ENCODE data around the gene ZNF765.
"Not testable (repeated sequence)": the region's sequence is repeated elsewhere in the genome, so short reads cannot be mapped to it uniquely, and the experiment has no call there.

Gene ZNF765

DNA sequence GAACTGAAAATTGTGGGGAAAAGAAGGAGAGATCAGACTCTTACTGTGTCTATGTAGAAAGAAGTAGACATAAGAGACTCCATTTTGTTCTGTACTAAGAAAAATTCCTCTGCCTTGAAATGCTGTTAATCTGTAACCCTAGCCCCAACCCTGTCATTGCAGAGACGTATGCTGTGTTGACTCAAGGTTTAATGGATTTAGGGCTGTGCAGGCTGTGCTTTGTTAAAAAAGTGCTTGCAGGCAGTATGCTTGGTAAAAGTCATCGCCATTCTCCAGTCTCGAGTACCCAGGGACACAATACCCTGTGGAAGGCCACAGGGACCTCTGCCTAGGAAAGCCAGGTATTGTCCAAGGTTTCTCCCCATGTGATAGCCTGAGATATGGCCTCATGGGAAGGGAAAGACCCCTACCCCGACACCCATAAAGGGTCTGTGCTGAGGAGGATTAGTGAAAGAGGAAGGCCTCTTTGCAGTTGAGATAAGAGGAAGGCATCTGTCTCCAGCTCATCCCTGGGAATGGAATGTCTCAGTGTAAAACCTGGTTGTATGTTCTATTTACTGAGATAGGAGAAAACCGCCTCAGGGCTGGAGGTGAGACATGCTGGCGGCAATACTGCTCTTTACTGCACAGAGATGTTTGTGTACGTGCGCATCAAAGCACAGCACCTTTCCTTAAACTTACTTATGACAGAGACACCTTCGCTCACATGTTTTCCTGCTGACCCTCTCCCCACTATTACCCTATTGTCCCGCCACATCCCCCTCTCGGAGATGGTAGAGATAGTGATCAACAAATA is 25.8 kb downstream of the ZNF765 start:
- no CpG with 5 or more reads among the region's 11 CpGs for WGBS (ENCODE audit: insufficient coverage, insufficient read length)
- not testable (repeated sequence) for H3K27me3 ChIP-seq (ENCODE audit: control insufficient read depth, insufficient read depth, low read length); H3K36me3 ChIP-seq (ENCODE audit: control insufficient read depth, insufficient read depth, low read length); H3K4me1 ChIP-seq (ENCODE audit: control insufficient read depth, insufficient read depth, low read length); H3K9me3 ChIP-seq (ENCODE audit: control insufficient read depth, insufficient read depth, low read length); DNase-seq (ENCODE audit: low read depth, low spot score); H3K4me3 ChIP-seq (ENCODE audit: low read length); H3K27ac ChIP-seq (ENCODE audit: low read length)

DNA sequence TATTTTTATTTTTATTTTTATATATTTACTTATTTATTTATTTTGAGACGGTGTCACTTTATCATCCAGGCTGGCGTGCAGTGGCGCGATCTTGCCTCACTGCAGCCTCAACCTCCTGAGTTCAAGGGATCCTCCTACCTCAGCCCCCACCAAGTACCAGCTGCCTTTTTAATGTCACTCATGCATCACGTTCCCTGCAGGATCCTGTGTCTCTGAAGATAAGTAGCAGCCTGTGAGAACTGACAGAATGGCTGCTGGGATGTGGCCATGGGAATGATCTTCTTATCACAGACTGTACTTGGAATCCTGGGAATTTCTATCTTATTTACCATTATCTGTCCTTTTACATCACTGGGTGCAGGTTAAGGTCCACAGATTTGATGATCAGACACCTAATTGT is 27.6 kb downstream of the ZNF765 start:
- Histone ChIP-seq H3K27ac (ENCODE audit: low read length) (no peak overlapping the region), H3K27me3 (ENCODE audit: control insufficient read depth, insufficient read depth, low read length) (no peaks in the 10 kb centered on the region), H3K9me3 (ENCODE audit: control insufficient read depth, insufficient read depth, low read length) (no peaks in the 10 kb centered on the region), H3K4me3 (ENCODE audit: low read length) (no peak overlapping the region), H3K4me1 (ENCODE audit: control insufficient read depth, insufficient read depth, low read length) (no peaks in the 10 kb centered on the region; the same call in 1 of the 2 replicates), H3K36me3 (ENCODE audit: control insufficient read depth, insufficient read depth, low read length) (no peaks in the 10 kb centered on the region)
- DNase-seq (ENCODE audit: low read depth, low spot score), result no peak
- no CpG with 5 or more reads among the region's 5 CpGs for WGBS (ENCODE audit: insufficient coverage, insufficient read length)

DNA sequence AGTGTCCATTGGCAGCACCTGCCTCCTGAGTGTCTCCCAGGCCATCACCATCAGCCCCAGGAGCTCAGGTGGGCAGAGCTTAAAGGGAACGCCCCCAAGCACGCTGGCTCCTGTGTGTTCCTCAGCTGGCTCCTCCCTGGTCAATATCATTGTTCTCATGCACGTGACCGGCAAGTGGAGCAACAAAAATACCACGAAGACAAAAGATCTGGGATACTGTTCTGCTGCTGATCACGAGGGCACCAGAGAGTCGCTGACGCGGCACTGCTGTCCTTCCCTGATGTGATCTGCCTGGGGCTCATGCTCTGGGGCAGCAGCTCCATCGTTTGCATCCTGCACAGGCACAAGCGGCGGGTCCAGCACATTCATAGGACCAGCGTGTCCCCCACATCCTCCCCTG is 28.1 kb downstream of the ZNF765 start:
- not testable (repeated sequence) for H3K36me3 ChIP-seq (ENCODE audit: control insufficient read depth, insufficient read depth, low read length); H3K9me3 ChIP-seq (ENCODE audit: control insufficient read depth, insufficient read depth, low read length); H3K4me1 ChIP-seq (ENCODE audit: control insufficient read depth, insufficient read depth, low read length); H3K27me3 ChIP-seq (ENCODE audit: control insufficient read depth, insufficient read depth, low read length); H3K4me3 ChIP-seq (ENCODE audit: low read length); DNase-seq (ENCODE audit: low read depth, low spot score); H3K27ac ChIP-seq (ENCODE audit: low read length)
- WGBS (ENCODE audit: insufficient coverage, insufficient read length), result no CpG with 5 or more reads among the region's 13 CpGs

DNA sequence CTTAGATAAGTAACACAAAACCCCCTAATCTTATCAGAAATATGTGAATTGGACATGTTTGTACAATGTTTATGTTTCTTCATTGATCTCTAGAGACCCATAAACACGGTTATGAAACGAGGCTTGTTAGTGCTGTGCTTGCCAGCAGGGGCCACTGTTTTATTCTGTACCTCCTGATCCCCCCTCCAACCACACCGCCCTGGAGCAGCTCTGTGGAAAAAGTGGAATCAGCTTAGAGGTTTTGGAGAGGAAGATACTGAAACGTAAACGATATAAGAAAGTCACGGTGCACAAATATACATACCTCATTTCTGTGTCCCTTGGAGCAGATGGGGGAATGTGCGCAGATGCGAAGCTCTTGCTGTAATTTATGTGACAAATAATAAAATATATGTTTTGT is 28.7 kb downstream of the ZNF765 start:
- H3K27ac ChIP-seq (ENCODE audit: low read length); H3K36me3 ChIP-seq (ENCODE audit: control insufficient read depth, insufficient read depth, low read length); H3K4me3 ChIP-seq (ENCODE audit: low read length); H3K4me1 ChIP-seq (ENCODE audit: control insufficient read depth, insufficient read depth, low read length); H3K9me3 ChIP-seq (ENCODE audit: control insufficient read depth, insufficient read depth, low read length); DNase-seq (ENCODE audit: low read depth, low spot score); H3K27me3 ChIP-seq (ENCODE audit: control insufficient read depth, insufficient read depth, low read length): not testable (repeated sequence)
- no CpG with 5 or more reads among the region's 8 CpGs for WGBS (ENCODE audit: insufficient coverage, insufficient read length)

DNA sequence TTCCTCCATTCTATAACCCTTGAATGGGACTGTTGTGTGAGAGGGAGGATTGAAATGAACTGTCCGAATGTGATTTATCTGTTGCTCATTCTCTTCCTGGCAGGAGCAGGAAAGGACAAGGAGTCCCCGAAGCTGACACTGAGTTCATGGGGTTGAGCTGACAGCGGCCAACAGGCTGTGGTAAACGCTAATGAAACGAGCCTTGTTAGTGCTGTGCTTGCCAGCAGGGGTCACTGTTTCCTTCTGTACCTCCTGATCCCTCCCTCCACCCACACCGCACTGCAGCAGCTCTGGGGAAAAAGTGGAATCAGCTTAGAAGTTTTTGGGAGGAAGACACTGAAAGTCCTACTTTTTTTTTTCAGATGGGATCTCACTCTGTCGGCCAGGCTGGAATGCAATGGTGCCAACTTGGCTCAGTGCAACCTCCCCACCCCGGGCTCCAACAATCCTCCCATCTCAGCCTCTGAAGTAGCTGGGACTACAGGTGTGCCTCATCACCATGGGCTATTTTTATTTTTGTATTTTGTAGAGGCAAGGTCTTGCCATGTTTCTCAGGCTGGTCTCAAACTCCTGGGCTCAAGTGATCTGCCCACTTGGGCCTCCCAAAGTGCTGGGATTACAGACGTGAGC is 30.1 kb downstream of the ZNF765 start:
- H3K4me3 ChIP-seq (ENCODE audit: low read length), result no peak overlapping the region
- H3K4me1 ChIP-seq (ENCODE audit: control insufficient read depth, insufficient read depth, low read length), result no peaks in the 10 kb centered on the region; the same call in 1 of the 2 replicates
- DNase-seq (ENCODE audit: low read depth, low spot score), result peak; percentile 87
- no peaks in the 10 kb centered on the region for H3K9me3 ChIP-seq (ENCODE audit: control insufficient read depth, insufficient read depth, low read length)
- no peaks in the 10 kb centered on the region for H3K36me3 ChIP-seq (ENCODE audit: control insufficient read depth, insufficient read depth, low read length)
- WGBS (ENCODE audit: insufficient coverage, insufficient read length), result no CpG with 5 or more reads among the region's 9 CpGs
- H3K27me3 ChIP-seq (ENCODE audit: control insufficient read depth, insufficient read depth, low read length), result no peaks in the 10 kb centered on the region
- no peak overlapping the region for H3K27ac ChIP-seq (ENCODE audit: low read length)

DNA sequence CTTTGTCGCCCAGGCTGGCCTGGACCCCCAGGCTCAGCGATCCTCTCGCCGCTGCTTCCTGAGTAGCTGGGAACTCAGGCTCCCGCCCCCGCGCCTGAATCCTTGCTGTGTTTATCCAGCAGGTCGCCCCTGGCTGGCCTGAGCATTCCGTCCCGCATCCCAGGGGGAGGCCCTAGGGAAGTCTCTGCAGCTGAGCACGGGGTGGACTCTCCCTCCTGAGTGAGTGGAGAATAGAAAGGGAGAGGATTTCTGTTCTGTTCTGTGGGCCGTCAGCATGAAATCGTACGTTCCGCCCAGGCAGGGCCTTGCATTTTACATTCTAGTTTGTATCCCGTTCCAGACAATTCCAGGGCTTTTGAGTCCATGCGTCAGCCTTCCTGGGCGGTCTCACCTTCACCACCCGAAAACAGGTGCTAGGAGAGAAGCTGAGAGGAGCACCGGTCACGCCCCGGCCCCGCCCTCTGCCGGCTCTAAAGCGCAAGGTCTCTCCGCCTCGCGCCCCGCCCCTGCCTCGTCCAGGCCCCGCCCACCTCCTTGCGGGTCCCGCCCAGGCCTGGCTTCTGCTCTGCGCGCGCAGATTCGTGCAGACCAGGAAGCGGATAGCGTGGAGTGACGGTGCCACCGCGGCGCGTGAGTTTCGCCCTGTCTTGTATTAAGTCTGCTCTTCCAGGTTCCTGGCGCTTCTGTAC is 36.6 kb downstream of the ZNF765 start, which contains the start of gene ZNF761:
ZNF761 (plus strand) TSS at position 586 of the 689 bp plus-strand sequence. CDS start 15,285 bp downstream, outside the sequence.
- H3K9me3 ChIP-seq (ENCODE audit: control insufficient read depth, insufficient read depth, low read length), result no peaks in the 10 kb centered on the region
- DNase-seq (ENCODE audit: low read depth, low spot score), result peak; percentile 89
- H3K27ac ChIP-seq (ENCODE audit: low read length), result no peak within 1 kb of the TSS
- no peaks in the 10 kb centered on the region for H3K27me3 ChIP-seq (ENCODE audit: control insufficient read depth, insufficient read depth, low read length)
- H3K4me3 ChIP-seq (ENCODE audit: low read length), result peak within 1 kb of the TSS; percentile 75
- H3K36me3 ChIP-seq (ENCODE audit: control insufficient read depth, insufficient read depth, low read length), result no peaks in the 10 kb centered on the region; the same call in 1 of the 2 replicates
- no peaks in the 10 kb centered on the region for H3K4me1 ChIP-seq (ENCODE audit: control insufficient read depth, insufficient read depth, low read length)
- no CpG with 5 or more reads among the region's 46 CpGs for WGBS (ENCODE audit: insufficient coverage, insufficient read length)

DNA sequence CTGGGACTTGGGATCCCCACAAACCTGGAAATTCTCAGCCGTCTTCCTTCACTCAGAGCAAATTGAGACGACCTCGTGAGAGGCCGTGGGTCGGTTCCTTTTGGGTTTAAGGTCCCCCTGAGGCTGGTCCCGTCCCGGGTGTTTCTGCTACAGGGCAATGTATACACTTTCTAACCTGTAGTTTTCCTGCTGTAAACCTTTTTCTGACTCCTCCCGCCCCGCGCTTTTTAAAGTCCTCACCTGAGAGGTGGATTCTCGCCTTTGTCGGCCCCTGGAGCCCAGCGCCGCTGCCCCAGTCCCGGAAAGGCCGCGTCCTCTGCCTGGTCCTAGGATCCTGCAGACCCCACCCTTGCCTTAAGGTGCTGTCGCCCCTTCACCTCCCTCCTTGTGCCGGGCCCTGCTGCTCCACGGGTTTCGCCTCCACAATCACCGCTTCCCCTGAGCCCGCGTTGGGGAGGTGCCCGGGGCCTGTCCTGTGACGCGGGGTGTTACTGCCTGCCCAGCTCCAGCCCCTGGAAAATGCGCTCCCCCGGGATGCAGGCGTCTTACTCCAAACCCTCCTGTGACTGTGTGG is 37.2 kb downstream of the ZNF765 start:
- Histone ChIP-seq H3K9me3 (ENCODE audit: control insufficient read depth, insufficient read depth, low read length) (no peaks in the 10 kb centered on the region), H3K4me3 (ENCODE audit: low read length) (peak overlapping the region; percentile 75), H3K27ac (ENCODE audit: low read length) (no peak overlapping the region), H3K27me3 (ENCODE audit: control insufficient read depth, insufficient read depth, low read length) (no peaks in the 10 kb centered on the region), H3K36me3 (ENCODE audit: control insufficient read depth, insufficient read depth, low read length) (peaks cover 3% of the 10 kb centered on the region; the same call in 1 of the 2 replicates), H3K4me1 (ENCODE audit: control insufficient read depth, insufficient read depth, low read length) (no peaks in the 10 kb centered on the region)
- no CpG with 5 or more reads among the region's 30 CpGs for WGBS (ENCODE audit: insufficient coverage, insufficient read length)
- no peak for DNase-seq (ENCODE audit: low read depth, low spot score)

DNA sequence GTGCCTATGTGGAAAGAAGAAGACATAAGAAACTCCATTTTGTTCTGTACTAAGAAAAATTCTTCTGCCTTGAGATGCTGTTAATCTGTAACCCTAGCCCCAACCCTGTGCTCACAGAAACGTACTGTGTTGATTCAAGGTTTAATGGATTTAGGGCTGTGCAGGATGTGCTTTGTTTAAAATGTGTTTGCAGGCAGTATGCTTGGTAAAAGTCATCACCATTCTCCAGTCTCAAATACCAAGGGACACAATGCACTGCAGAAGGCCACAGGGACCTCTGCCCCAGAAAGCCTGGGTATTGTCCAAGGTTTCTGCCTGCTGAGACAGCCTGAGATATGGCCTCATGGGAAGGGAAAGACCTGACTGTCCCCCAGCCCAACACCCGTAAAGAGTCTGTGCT is 48.9 kb downstream of the ZNF765 start:
- not testable (repeated sequence) for H3K36me3 ChIP-seq (ENCODE audit: control insufficient read depth, insufficient read depth, low read length); H3K27me3 ChIP-seq (ENCODE audit: control insufficient read depth, insufficient read depth, low read length); H3K4me1 ChIP-seq (ENCODE audit: control insufficient read depth, insufficient read depth, low read length); H3K4me3 ChIP-seq (ENCODE audit: low read length); DNase-seq (ENCODE audit: low read depth, low spot score); H3K27ac ChIP-seq (ENCODE audit: low read length); H3K9me3 ChIP-seq (ENCODE audit: control insufficient read depth, insufficient read depth, low read length)
- no CpG with 5 or more reads among the region's 2 CpGs for WGBS (ENCODE audit: insufficient coverage, insufficient read length)

DNA sequence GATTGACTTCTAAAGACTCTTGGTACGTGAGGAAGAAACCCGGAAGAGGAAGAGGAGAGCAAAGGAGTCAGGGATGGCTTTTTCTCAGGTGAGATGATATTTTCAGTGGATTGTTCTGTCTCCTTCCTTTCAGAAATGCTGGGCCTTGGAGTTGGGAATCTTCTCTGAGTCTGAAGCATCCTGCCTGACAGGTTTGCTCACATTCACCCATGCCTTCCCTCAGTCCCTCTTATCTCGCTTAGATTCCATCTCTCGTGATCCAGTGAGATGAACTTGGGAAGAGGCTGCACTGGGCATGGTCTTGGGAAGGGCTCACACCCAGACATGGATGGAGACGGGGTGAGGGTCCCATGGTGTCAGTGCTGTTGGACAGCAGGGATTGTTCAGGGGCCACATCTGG is 52.2 kb downstream of the ZNF765 start:
- H3K9me3 ChIP-seq (ENCODE audit: control insufficient read depth, insufficient read depth, low read length); H3K36me3 ChIP-seq (ENCODE audit: control insufficient read depth, insufficient read depth, low read length): not testable (repeated sequence)
- no CpG with 5 or more reads among the region's 5 CpGs for WGBS (ENCODE audit: insufficient coverage, insufficient read length)

DNA sequence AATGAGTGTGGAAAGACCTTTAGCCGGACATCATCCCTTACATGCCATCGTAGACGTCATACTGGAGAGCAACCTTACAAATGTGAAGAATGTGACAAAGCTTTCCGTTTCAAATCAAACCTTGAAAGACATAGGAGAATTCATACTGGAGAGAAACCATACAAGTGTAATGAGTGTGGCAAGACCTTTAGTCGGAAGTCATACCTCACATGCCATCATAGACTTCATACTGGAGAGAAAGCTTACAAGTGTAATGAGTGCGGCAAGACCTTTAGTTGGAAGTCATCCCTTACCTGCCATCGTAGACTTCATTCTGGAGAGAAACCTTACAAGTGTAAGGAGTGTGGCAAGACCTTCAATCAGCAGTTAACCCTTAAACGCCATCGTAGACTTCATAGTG is 60.9 kb downstream of the ZNF765 start:
- DNase-seq (ENCODE audit: low read depth, low spot score), result no peak
- WGBS (ENCODE audit: insufficient coverage, insufficient read length), result no CpG with 5 or more reads among the region's 9 CpGs
- no peaks in the 10 kb centered on the region for H3K4me1 ChIP-seq (ENCODE audit: control insufficient read depth, insufficient read depth, low read length)
- no peak overlapping the region for H3K4me3 ChIP-seq (ENCODE audit: low read length)
- H3K27me3 ChIP-seq (ENCODE audit: control insufficient read depth, insufficient read depth, low read length), result no peaks in the 10 kb centered on the region
- H3K36me3 ChIP-seq (ENCODE audit: control insufficient read depth, insufficient read depth, low read length), result peaks cover 27% of the 10 kb centered on the region; the same call in 1 of the 2 replicates
- peaks cover 2% of the 10 kb centered on the region for H3K9me3 ChIP-seq (ENCODE audit: control insufficient read depth, insufficient read depth, low read length)
- H3K27ac ChIP-seq (ENCODE audit: low read length), result no peak overlapping the region

More for the DNA sequence above, 52.2 kb downstream of the ZNF765 start:
- not testable (repeated sequence) for H3K4me3 ChIP-seq (ENCODE audit: low read length); H3K4me1 ChIP-seq (ENCODE audit: control insufficient read depth, insufficient read depth, low read length); H3K27ac ChIP-seq (ENCODE audit: low read length); H3K27me3 ChIP-seq (ENCODE audit: control insufficient read depth, insufficient read depth, low read length); DNase-seq (ENCODE audit: low read depth, low spot score)

All from iPS DF 6.9 (cell line).